Activated T-cell treated with anti-CD3 and anti-CD28 coated beads, Interleukin-2, amount 50 U/mL, for 1 hour (primary cell): ENCODE measurements around the gene YPEL3.
"Not testable (repeated sequence)": the region's sequence is repeated elsewhere in the genome, so short reads cannot be mapped to it uniquely, and the experiment has no call there.

ENCODE experiments used
- DNase-seq: peaks from one replicate; pipeline ENCODE4 v3.0.0-alpha.2; 2020

Gene YPEL3

GRCh38 chr16:30116291-30117207, 20.5 kb upstream of the YPEL3 start:
- no peak for DNase-seq

GRCh38 chr16:30115238-30115637, 19.2 kb upstream of the YPEL3 start:
- no peak for DNase-seq

GRCh38 chr16:30114833-30115232, 18.8 kb upstream of the YPEL3 start:
- DNase-seq = not testable (repeated sequence)

DNA sequence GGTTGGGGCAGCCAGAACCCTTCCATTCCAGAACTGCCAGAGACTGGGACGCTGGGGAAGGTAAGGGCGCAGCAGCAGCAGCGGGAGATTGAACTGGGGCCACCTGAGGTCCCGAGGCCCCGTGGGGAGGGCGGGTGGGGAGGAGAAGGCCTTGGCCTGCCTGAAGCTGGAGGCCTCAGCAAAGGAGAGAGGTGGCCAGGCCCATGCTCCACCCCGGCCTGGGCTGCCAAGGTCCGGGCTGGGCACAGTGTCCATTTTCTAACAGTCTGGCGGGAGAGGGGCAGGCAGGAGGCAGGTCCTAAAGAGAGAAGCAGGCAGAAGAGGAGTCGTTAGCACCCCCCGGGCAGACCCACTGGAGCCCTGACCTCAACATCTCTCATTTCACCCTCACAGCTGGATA, 18.4 kb upstream of the YPEL3 start:
- no peak for DNase-seq

DNA sequence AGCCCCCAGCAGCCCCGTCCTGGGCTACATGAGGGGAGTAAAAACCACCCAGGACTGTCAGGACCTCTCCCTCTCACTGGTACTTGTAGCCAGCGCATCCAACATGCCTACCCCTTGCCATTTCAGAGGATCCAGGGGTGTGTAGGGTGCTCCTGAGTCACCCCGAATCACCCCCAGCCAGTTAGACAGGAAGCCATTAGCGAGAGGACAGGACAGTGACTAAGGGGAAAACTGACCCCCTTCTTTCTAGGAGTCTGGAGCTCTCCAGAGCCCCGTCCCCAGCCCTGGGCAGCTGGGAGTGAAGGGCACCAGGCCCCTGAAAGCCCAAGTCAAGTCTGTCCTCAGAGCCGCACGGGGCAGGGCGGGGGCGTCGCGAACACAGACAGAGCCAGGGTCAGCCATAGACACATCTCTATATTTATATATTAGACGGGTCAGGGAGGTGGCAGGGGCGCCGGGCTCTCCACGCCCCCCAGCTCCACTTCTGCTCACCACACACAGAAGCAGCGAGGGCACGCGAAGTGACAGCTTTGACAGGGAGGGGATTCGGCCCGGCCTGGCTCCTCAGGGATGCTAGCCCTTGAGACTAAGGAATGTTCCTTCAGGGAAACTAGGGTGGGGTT, 17.8 kb upstream of the YPEL3 start:
- DNase-seq = no peak

GRCh38 chr16:30113031-30113710, 17.2 kb upstream of the YPEL3 start, which contains the start of gene GDPD3:
GDPD3 (minus strand) TSS chr16:30113537; CDS start chr16:30113478, 59 bp downstream.
- no peak for DNase-seq

- DNase-seq = peak; percentile 61
Measured at GRCh38 chr16:30112197-30113030, 16.4 kb upstream of the YPEL3 start.

- no peak for DNase-seq
Measured at GRCh38 chr16:30110661-30111060, 14.6 kb upstream of the YPEL3 start.

GRCh38 chr16:30108059-30108850, 12.2 kb upstream of the YPEL3 start:
- no peak for DNase-seq

- no peak for DNase-seq
Measured at GRCh38 chr16:30104492-30104891, 8.5 kb upstream of the YPEL3 start.

- DNase-seq = no peak
Measured at GRCh38 chr16:30104090-30104489, 8.1 kb upstream of the YPEL3 start.

- no peak for DNase-seq
Measured at GRCh38 chr16:30096862-30097563, 1.0 kb upstream of the YPEL3 start.

GRCh38 chr16:30095166-30096078, 591 bp downstream of the YPEL3 start:
- DNase-seq = peak; percentile 52

DNA sequence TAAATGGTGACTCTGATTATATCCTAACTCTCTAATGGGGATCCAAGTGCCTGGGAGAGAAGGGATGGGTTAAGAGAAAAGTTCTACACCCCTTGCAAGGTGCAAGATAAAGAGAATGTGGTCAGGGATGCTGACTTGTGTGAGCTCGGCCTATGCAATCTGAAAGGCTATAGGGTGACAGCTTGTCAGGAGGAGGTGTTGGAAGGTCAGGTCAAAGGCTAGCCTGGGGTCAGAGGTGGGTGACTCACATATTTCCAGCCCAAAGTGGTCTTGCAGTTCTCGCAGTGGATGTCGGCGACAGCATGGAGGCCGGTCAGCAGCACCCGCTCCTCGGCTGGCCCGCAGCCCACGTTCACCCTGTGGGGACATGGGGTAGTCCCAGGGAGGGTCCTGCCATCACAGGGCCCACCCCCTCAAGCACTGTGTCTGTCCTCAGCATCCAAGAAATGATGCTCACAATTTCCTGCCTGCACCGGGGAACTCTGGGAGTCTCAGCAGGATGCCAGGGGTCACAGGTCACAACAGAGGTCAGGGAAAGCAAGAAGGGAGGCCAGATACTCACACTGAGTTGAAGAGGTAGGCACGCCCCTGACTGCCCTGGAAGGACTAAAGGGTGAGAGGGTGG, 1.4 kb downstream of the YPEL3 start:
- no peak for DNase-seq

DNA sequence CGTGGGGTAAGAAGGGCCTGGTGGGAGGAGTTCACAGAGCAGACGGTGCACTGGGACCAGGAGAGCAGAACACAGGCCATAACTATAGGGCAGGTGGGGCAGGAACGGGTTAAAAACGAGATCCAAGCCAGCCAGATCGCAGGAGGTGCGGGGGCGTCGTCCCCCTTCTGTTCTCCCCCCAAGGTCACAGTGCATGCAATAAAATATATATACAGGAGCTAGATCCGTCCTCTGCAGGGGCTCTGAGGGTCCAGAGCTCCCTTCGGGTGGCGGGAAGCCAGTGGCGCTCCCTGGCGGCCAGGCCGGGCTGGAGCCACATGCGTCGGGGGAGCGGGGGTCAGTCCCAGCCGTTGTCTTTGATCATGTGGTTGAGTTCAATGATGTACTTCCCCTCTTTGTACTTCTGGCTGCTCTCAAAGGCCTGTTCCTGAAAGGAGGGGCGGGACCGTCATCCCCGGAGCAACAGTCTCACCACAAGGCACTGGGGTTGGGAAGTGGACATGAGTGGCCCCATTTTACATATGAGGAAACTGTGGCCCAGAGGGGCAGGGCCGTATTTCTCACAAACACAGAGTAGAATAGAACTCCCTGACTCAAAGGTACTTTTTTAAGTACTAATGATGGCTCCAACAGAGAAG, 3.5 kb downstream of the YPEL3 start:
- DNase-seq = peak; percentile 69

GRCh38 chr16:30091474-30092372, 4.3 kb downstream of the YPEL3 start, which contains the start of gene TBX6:
TBX6 (minus strand) TSS chr16:30091924; CDS start chr16:30091193, 731 bp downstream.
- peak; percentile 95 for DNase-seq

- no peak for DNase-seq
Measured at GRCh38 chr16:30090610-30091331, 5.2 kb downstream of the YPEL3 start.
